Hypothalamus (tissue), 51 donors: ENCODE measurements around the gene HABP2.

ENCODE experiments used
- DNase-seq, 51 donors: peaks; one replicate each; lab custom pipeline; 2025; lab: John Stamatoyannopoulos, UW

The HABP2 gene

DNA sequence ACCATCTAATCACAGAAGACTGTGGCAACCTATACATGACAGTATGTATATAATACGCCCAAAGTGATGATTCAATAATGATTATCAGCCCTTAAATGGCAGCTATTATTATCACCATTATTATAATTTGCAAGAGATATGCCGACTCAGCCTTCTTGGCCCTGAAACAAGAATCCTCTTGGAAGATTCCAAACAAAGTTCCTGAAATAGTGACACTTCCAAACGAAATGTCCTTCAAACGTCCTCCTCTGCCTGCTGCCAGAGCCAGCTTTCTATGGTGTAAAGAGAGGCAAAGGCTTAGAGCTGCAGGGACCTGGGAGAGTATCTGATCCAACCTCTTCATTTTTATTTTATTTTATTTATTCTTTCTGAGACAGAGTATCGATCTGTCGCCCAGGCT, 75.0 kb downstream of the HABP2 start:
- DNase-seq, result no peak

DNA sequence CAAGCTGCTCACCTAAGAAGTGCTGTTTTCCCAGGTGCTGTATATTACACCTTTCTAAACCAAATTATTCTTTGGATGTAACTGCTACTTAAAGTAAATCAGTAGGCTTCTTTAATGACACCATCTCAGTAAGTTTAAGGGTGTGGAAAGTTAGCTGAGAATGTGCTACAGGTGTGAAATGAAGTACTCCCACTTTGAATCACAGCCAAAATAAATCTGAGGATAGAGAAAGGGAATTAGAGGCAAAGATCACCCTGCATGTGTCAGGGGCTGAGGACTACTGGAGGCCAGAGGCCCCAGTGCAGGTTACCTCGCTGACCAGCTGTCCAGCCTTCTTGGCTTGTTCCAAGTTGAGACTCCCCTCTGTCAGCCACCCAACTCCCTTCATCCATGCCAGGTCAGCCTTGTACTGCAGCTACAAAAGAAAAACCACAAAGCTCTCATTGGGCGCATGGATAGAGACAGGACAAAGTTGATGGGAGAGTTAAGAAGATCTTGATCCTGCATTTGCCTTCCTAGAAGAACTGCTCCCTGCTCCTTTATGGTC, 75.8 kb downstream of the HABP2 start:
- DNase-seq, result no peak

DNA sequence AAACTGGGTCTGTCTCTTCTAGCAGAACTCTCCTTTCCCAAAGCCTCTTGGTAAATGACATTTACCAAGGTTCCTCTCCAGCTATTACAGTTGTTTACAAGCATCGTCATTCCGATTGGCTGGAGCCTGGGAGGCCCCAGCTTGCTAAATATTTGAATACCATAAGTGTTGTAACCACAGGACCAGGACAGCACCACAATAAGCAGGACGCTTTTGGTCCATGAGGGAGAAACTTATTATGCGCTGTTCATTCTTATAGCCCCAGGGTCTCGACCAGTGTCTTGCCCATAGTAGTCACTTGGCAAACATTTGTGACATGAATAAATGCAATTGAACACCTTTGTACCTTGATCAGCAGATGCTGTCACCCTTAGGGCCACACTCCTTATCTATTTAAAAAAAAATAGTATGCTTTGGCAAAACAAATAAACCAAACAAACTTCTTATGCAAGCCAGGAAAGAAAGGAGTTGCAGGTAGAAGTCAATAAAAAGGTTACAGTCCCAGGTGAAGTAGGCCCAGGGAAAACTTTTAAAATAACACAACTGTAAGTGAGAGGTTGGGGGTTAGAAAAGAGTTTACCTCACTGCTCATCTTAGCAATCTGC, 78.2 kb downstream of the HABP2 start:
- DNase-seq, result no peak

DNA sequence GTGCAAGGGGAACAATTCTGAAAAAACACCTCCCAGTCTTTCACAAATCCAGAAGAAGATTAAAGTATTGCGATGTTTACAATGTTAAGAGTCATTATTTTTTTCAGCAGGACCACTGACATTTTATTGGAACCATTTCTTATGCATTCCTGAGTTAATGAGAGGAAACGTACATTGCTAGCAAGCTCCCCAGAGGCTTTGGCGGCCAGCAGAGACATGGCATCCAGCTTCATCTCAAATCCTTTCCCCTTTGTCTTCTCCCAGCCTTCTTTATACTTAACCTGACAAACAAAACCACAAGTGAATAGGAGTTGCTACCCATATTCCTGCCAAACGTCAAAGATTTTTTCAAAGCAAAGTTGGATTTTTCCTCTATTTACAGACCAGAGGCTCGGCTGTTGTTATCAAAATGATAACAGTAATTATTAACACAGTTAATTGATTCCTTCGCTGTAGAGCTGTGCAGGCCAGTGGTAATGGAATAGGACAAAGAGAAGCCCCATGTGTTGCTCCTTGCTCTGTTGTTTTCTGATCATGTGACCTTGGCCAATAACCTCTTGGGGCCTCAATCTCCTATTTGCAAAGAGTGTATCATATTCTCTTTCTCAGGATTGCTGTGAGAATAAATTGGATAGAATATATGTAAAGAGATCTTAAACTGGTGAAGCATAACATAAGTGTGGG, 79.0 kb downstream of the HABP2 start:
- no peak for DNase-seq
